Epithelial cell of proximal tubule (primary cell): ENCODE data around the gene SPOCK1. TPM values are rescaled to one million over a fixed set of nuclear protein-coding genes. Genes with fewer than 3 reads are reported as not detected.

Experiments used
- DNase-seq: peaks from one replicate; pipeline ENCODE4 v3.0.0-alpha.2; 2011; ENCODE audit warnings: low read depth
- H3K4me3 ChIP-seq: 2 replicates; pipeline ENCODE4 v1.5.1; 2011; ENCODE audit warnings: low read depth, mild to moderate bottlenecking, low read length
- CTCF ChIP-seq: conservative IDR thresholded peaks from 2 replicates; pipeline ENCODE4 v1.5.1; 2012; ENCODE audit warnings: low read depth, mild to moderate bottlenecking, low read length
- total RNA-seq: library from RNA; depleted of rRNA; stranded (reverse); fragments of >200 nt; gene quantifications from 2 replicates; pipeline ENCODE4 v1.2.3, GENCODE V29; 2015

SPOCK1 gene
- total RNA-seq, 1 donor from 2014 or later = 31.4 TPM

GRCh38 chr5:137078171-137078665 is 420.9 kb downstream of the SPOCK1 start:
- H3K4me3 ChIP-seq = no peak overlapping the region
- no peak for TF ChIP-seq CTCF
- DNase-seq = peak; percentile 55

GRCh38 chr5:137075163-137075970 is 423.8 kb downstream of the SPOCK1 start:
- no peak overlapping the region for H3K4me3 ChIP-seq
- no peak for DNase-seq
- peak; percentile 91 for TF ChIP-seq CTCF

GRCh38 chr5:137073189-137073588 is 425.9 kb downstream of the SPOCK1 start:
- no peak overlapping the region for H3K4me3 ChIP-seq
- TF ChIP-seq CTCF = no peak
- DNase-seq = no peak

- no peak for DNase-seq
- H3K4me3 ChIP-seq = peak overlapping the region; percentile 1
- TF ChIP-seq CTCF = no peak
Observed at GRCh38 chr5:137072361-137073115, 426.6 kb downstream of the SPOCK1 start.

- no peak overlapping the region for H3K4me3 ChIP-seq
- no peak for TF ChIP-seq CTCF
- no peak for DNase-seq
Observed at GRCh38 chr5:137071931-137072330, 427.2 kb downstream of the SPOCK1 start.

- no peak overlapping the region for H3K4me3 ChIP-seq
- no peak for TF ChIP-seq CTCF
- DNase-seq = no peak
Observed at GRCh38 chr5:137071526-137071925, 427.6 kb downstream of the SPOCK1 start.
